NCI-H2196 (cell line): ENCODE measurements around the gene GMPS.
"Not testable (repeated sequence)": the region's sequence is repeated elsewhere in the genome, so short reads cannot be mapped to it uniquely, and the experiment has no call there.

Experiments
- DNase-seq: peaks from one replicate; lab custom pipeline; 2025; ENCODE audit not compliant: unreplicated experiment; lab: John Stamatoyannopoulos, UW

The GMPS gene

GRCh38 chr3:155871746-155872158, 1.3 kb downstream of the GMPS start:
- DNase-seq = no peak

GRCh38 chr3:155872904-155873646, 2.6 kb downstream of the GMPS start:
- DNase-seq = no peak

GRCh38 chr3:155876037-155876436, 5.6 kb downstream of the GMPS start:
- DNase-seq = no peak

- DNase-seq = no peak
These were observed 6.1 kb downstream of the GMPS start for GRCh38 chr3:155876503-155876902.

- no peak for DNase-seq
These were observed 9.8 kb downstream of the GMPS start for GRCh38 chr3:155880286-155880685.

- no peak for DNase-seq
These were observed 13.8 kb downstream of the GMPS start for GRCh38 chr3:155884292-155884691.

GRCh38 chr3:155885292-155885691, 14.8 kb downstream of the GMPS start:
- DNase-seq = no peak

GRCh38 chr3:155886348-155886747, 15.9 kb downstream of the GMPS start:
- not testable (repeated sequence) for DNase-seq

- DNase-seq = no peak
These were observed 16.5 kb downstream of the GMPS start for GRCh38 chr3:155886915-155887314.

- no peak for DNase-seq
These were observed 18.8 kb downstream of the GMPS start for GRCh38 chr3:155889212-155889611.

- DNase-seq = no peak
These were observed 19.5 kb downstream of the GMPS start for GRCh38 chr3:155889952-155890351.

- no peak for DNase-seq
These were observed 20.3 kb downstream of the GMPS start for GRCh38 chr3:155890671-155891190.

- no peak for DNase-seq
These were observed 20.9 kb downstream of the GMPS start for GRCh38 chr3:155891321-155891720.

GRCh38 chr3:155895379-155895900, 25.0 kb downstream of the GMPS start:
- no peak for DNase-seq

GRCh38 chr3:155906900-155907299, 36.5 kb downstream of the GMPS start:
- DNase-seq = no peak

- no peak for DNase-seq
These were observed 37.6 kb downstream of the GMPS start for GRCh38 chr3:155908086-155908485.

- DNase-seq = no peak
These were observed 38.2 kb downstream of the GMPS start for GRCh38 chr3:155908605-155909004.

GRCh38 chr3:155912090-155912489, 41.6 kb downstream of the GMPS start:
- DNase-seq = no peak

GRCh38 chr3:155912579-155913190, 42.2 kb downstream of the GMPS start:
- no peak for DNase-seq

- no peak for DNase-seq
These were observed 47.3 kb downstream of the GMPS start for GRCh38 chr3:155917781-155918180.

GRCh38 chr3:155919728-155920127, 49.3 kb downstream of the GMPS start:
- DNase-seq = no peak

- no peak for DNase-seq
These were observed 51.0 kb downstream of the GMPS start for GRCh38 chr3:155921486-155921885.
